SJCRH30 (cell line): ENCODE data around the gene TCHP. TPM values are rescaled to one million over a fixed set of nuclear protein-coding genes. Genes with fewer than 3 reads are reported as not detected.

Source experiments
- DNase-seq, 2 experiments: peaks; one replicate each; pipeline ENCODE4 v3.0.0-alpha.2; 2015 to 2020
- H3K27ac ChIP-seq: fragments of 250-450 bp; sonication (Bioruptor Pico); 2 replicates; pipeline ENCODE4 v1.5.1; 2020; ENCODE audit warnings: mild to moderate bottlenecking, moderate library complexity
- H3K27me3 ChIP-seq: fragments of 250-450 bp; sonication (Bioruptor Pico); 2 replicates; pipeline ENCODE4 v1.5.1; 2020; ENCODE audit warnings: mild to moderate bottlenecking, moderate library complexity
- H3K36me3 ChIP-seq: fragments of 250-450 bp; sonication (Bioruptor Pico); 2 replicates; pipeline ENCODE4 v1.5.1; 2020; ENCODE audit warnings: mild to moderate bottlenecking, moderate library complexity
- H3K4me1 ChIP-seq: fragments of 250-450 bp; sonication (Bioruptor Pico); 2 replicates; pipeline ENCODE4 v1.5.1; 2020; ENCODE audit warnings: mild to moderate bottlenecking, moderate library complexity
- H3K4me3 ChIP-seq: fragments of 250-450 bp; sonication (Bioruptor Pico); 2 replicates; pipeline ENCODE4 v1.5.1; 2020; ENCODE audit warnings: mild to moderate bottlenecking, moderate library complexity
- H3K9me3 ChIP-seq: fragments of 250-450 bp; sonication (Bioruptor Pico); replicated peaks from 2 replicates; pipeline ENCODE4 v1.5.1; 2020; ENCODE audit warnings: mild to moderate bottlenecking, moderate library complexity
- total RNA-seq: library from RNA; depleted of rRNA; stranded (reverse); fragments of >200 nt; shearing (Covaris generic); gene quantifications from 2 replicates; pipeline ENCODE4 v1.2.3, GENCODE V29; 2014

The TCHP gene
- total RNA-seq, 1 experiment from 2014 or later: 21.1 TPM

DNA sequence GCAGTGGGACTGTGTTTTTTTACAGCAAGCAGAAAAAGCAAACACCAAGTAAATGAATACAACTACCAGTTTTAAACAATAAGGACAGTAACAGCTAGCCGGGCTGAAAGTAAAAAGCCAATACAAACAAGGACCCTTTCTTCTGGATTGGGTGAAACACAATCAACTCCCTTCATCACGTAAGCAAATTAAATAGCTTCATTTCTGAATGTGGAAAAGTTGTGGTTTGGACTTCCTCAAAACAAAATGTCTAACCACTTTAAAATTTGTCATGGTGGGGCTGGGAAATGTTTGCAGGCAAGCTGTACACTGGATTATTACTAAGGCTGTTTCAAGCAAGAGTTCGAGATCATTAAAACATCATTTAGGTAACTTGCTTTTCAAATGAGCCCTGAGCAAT, 47.4 kb downstream of the TCHP start:
- Histone ChIP-seq H3K4me3 (peak overlapping the region; percentile 4), H3K36me3 (peaks cover 19% of the 10 kb centered on the region), H3K27ac (peak overlapping the region; percentile 98), H3K27me3 (no peaks in the 10 kb centered on the region), H3K4me1 (peaks cover 74% of the 10 kb centered on the region), H3K9me3 (no peaks in the 10 kb centered on the region)
- peak; percentile 44 to 81 for DNase-seq

- H3K4me1 ChIP-seq: peaks cover 79% of the 10 kb centered on the region
- peak overlapping the region; percentile 11 for H3K4me3 ChIP-seq
- H3K36me3 ChIP-seq: peaks cover 25% of the 10 kb centered on the region
- no peaks in the 10 kb centered on the region for H3K27me3 ChIP-seq
- peak; percentile 85 to 92 for DNase-seq
- H3K9me3 ChIP-seq: no peaks in the 10 kb centered on the region
- H3K27ac ChIP-seq: peak overlapping the region; percentile 98
These were observed 48.3 kb downstream of the TCHP start for GRCh38 chr12:109948368-109948767.

DNA sequence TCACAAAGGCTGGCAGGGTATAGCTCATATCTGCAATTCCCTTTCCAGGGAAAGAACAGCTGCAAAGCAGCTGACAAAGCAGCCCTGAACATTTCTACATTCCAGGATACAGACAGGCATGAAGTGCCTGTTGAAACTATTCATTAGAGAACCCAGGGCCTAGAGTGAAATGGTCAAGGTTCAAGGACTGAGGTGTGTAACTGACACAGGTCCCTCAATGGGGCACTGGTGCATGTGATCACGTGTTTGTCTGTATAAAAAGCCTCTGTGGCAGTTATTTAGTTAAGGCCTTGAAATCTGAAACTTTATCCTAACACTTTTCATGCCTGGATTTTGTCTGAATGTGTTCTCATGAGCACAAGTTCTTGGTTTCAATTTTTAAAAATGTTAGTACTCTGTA, 49.0 kb downstream of the TCHP start:
- Histone ChIP-seq H3K36me3 (peaks cover 25% of the 10 kb centered on the region), H3K27ac (peak overlapping the region; percentile 98), H3K4me1 (peaks cover 79% of the 10 kb centered on the region), H3K9me3 (no peaks in the 10 kb centered on the region), H3K4me3 (no peak overlapping the region), H3K27me3 (no peaks in the 10 kb centered on the region)
- DNase-seq: peak; percentile 86 to 95

GRCh38 chr12:109950625-109951024, 50.6 kb downstream of the TCHP start:
- Histone ChIP-seq H3K4me3 (no peak overlapping the region), H3K27ac (peak overlapping the region; percentile 98), H3K9me3 (no peaks in the 10 kb centered on the region), H3K36me3 (peaks cover 31% of the 10 kb centered on the region), H3K4me1 (peaks cover 69% of the 10 kb centered on the region), H3K27me3 (no peaks in the 10 kb centered on the region)
- DNase-seq: no peak

- no peak overlapping the region for H3K4me3 ChIP-seq
- no peaks in the 10 kb centered on the region for H3K27me3 ChIP-seq
- H3K36me3 ChIP-seq: peaks cover 35% of the 10 kb centered on the region
- peak overlapping the region; percentile 98 for H3K27ac ChIP-seq
- H3K4me1 ChIP-seq: peaks cover 64% of the 10 kb centered on the region
- DNase-seq: no peak
- no peaks in the 10 kb centered on the region for H3K9me3 ChIP-seq
These were observed 51.1 kb downstream of the TCHP start for GRCh38 chr12:109951136-109951535.

GRCh38 chr12:109951751-109952150, 51.7 kb downstream of the TCHP start:
- no peaks in the 10 kb centered on the region for H3K27me3 ChIP-seq
- no peaks in the 10 kb centered on the region for H3K9me3 ChIP-seq
- H3K4me3 ChIP-seq: no peak overlapping the region
- peaks cover 58% of the 10 kb centered on the region for H3K4me1 ChIP-seq
- peak; percentile 90 for DNase-seq
- H3K36me3 ChIP-seq: peaks cover 36% of the 10 kb centered on the region
- H3K27ac ChIP-seq: peak overlapping the region; percentile 98

DNA sequence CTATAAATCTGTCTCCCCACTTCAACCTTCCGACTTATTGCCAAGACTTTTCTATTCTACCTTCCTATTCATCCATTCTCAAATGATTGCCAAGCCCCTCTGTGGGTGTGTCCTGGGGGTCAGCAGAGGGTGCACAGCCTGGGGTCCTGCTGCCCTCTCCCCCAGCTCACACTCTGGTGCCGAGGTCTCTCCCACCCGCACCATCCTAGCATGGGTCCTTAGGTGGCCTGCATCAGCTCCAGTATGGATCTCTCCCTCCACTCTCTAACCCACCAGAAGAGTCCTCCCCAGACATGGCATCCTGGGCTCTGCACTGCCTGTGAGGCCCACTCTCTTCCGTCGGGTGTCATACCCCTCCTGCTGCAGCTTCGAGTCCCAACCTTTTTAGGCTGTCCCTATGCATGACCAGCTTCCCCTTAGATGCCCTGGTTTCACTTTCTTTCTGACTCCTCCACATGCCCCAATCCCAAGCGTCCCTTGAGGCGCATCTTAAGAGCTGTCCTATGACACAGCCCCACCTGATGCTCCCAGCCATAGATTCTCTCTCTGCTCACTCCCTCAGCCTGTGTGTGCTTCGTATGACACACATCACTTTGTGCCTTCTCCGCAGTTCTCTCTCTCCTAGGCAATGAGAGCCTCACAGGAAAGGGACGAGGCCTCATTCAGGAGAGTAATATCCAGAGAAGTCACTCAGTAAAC, 52.2 kb downstream of the TCHP start:
- no peaks in the 10 kb centered on the region for H3K27me3 ChIP-seq
- no peak for DNase-seq
- H3K4me1 ChIP-seq: peaks cover 52% of the 10 kb centered on the region
- H3K36me3 ChIP-seq: peaks cover 36% of the 10 kb centered on the region
- H3K9me3 ChIP-seq: no peaks in the 10 kb centered on the region
- peak overlapping the region; percentile 98 for H3K27ac ChIP-seq
- H3K4me3 ChIP-seq: no peak overlapping the region

GRCh38 chr12:109952873-109953272, 52.8 kb downstream of the TCHP start:
- peaks cover 36% of the 10 kb centered on the region for H3K36me3 ChIP-seq
- no peaks in the 10 kb centered on the region for H3K9me3 ChIP-seq
- H3K27me3 ChIP-seq: no peaks in the 10 kb centered on the region
- peaks cover 47% of the 10 kb centered on the region for H3K4me1 ChIP-seq
- H3K4me3 ChIP-seq: no peak overlapping the region
- no peak overlapping the region for H3K27ac ChIP-seq
- no peak for DNase-seq

DNA sequence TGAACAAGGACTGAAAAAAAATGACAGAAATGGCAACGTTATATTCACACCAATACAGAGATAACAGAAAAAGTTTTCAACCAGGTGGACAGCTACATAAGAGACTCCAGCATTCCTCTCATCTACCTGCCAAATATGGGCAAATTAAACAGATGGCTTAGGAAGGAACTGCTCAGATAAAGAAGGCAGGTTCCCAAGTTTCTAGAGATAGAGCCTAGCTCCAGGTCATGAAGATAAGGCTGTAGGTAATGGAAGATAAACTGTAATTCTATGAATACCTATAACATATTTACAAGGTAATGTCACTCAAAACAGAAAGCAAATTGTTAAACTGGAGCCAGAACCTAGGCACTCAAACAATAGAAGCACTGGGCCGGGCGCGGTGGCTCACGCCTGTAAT, 53.6 kb downstream of the TCHP start:
- Histone ChIP-seq H3K27ac (no peak overlapping the region), H3K4me3 (no peak overlapping the region), H3K27me3 (no peaks in the 10 kb centered on the region), H3K4me1 (peaks cover 41% of the 10 kb centered on the region), H3K9me3 (no peaks in the 10 kb centered on the region), H3K36me3 (peaks cover 40% of the 10 kb centered on the region)
- DNase-seq: no peak

DNA sequence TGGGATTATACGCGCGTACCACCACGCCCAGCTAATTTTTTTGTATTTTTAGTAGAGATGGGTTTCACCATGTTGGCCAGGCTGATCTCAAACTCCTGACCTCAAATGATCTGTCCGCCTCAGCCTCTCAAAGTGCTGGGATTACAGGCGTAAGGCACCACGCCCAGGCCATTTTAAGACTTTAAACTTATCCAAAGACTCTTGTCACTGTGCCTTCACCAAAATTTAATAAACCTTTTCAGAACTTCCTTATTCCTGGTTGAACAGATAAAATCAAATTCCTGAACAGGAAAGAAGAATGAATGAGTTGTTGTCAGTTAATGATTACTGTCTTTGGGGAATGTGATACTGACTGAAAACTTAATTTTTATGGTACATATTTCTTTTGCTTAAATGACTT, 58.3 kb downstream of the TCHP start:
- DNase-seq: no peak
- Histone ChIP-seq H3K27ac (no peak overlapping the region), H3K27me3 (no peaks in the 10 kb centered on the region), H3K4me1 (no peaks in the 10 kb centered on the region), H3K4me3 (no peak overlapping the region), H3K36me3 (peaks cover 54% of the 10 kb centered on the region), H3K9me3 (no peaks in the 10 kb centered on the region)

DNA sequence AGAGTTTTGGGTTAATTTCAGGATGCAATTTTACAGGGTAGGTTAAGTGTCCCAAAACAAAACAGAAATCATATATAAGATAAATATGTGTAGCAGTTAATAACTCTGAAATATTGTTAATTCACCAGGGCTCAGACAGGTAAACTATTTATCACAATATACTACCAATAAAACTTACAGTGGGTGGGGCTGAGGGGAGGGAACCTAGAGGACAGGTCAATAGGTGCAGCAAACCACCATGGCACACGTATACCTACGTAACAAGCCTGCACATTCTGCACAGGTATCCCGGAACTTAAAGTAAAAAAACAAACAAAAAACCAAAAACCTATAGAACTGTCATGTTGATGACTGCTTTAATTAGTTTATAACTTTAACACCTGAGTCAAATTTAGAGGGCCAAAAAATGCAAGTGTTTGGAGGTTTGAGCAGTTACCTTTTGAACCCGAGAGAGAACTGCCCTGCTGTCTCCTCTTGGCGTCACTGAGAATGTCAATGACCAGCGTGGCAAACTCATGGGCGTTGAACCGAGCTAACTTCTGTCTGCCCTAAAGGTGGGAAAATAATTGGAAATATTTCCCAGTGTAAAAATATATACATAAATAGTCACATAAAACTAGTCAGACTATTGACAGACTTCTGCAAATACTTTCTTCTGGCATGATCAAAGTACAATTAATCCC, 59.5 kb downstream of the TCHP start:
- Histone ChIP-seq H3K27ac (no peak overlapping the region), H3K9me3 (no peaks in the 10 kb centered on the region), H3K27me3 (no peaks in the 10 kb centered on the region), H3K36me3 (peaks cover 57% of the 10 kb centered on the region), H3K4me1 (no peaks in the 10 kb centered on the region), H3K4me3 (no peak overlapping the region)
- DNase-seq: no peak

- H3K36me3 ChIP-seq: peaks cover 58% of the 10 kb centered on the region
- H3K27ac ChIP-seq: no peak overlapping the region
- DNase-seq: no peak
- H3K4me1 ChIP-seq: no peaks in the 10 kb centered on the region
- no peaks in the 10 kb centered on the region for H3K27me3 ChIP-seq
- H3K9me3 ChIP-seq: no peaks in the 10 kb centered on the region
- H3K4me3 ChIP-seq: no peak overlapping the region
These were observed 61.1 kb downstream of the TCHP start for GRCh38 chr12:109961201-109961600.

- no peak for DNase-seq
- H3K9me3 ChIP-seq: no peaks in the 10 kb centered on the region
- no peaks in the 10 kb centered on the region for H3K4me1 ChIP-seq
- H3K27me3 ChIP-seq: no peaks in the 10 kb centered on the region
- no peak overlapping the region for H3K4me3 ChIP-seq
- H3K36me3 ChIP-seq: peaks cover 57% of the 10 kb centered on the region
- no peak overlapping the region for H3K27ac ChIP-seq
These were observed 61.5 kb downstream of the TCHP start for GRCh38 chr12:109961612-109962011.

- Histone ChIP-seq H3K9me3 (no peaks in the 10 kb centered on the region), H3K4me3 (no peak overlapping the region), H3K27ac (no peak overlapping the region), H3K36me3 (peaks cover 60% of the 10 kb centered on the region), H3K27me3 (no peaks in the 10 kb centered on the region), H3K4me1 (no peaks in the 10 kb centered on the region)
- DNase-seq: no peak
These were observed 62.3 kb downstream of the TCHP start for GRCh38 chr12:109962398-109962797.

DNA sequence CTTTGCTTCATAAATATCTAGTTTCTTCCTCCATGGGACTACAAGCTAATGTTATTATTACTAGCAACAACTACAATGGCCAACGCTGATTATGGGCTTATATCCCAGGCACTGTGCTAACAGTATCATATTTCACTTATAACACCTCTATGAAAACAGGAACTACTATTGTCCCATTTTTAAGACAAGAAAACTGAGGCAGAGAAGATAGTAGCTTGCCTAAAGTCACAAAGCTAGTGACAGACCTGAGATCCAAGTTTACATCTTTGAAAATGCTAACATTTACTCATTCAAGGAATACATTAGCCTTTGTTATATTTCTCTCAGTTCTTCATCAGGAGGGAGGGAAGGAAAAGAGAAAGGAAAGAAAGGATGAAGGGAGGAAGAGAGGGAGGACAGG, 63.3 kb downstream of the TCHP start:
- Histone ChIP-seq H3K9me3 (no peaks in the 10 kb centered on the region), H3K27me3 (no peaks in the 10 kb centered on the region), H3K4me3 (no peak overlapping the region), H3K36me3 (peaks cover 62% of the 10 kb centered on the region), H3K27ac (no peak overlapping the region), H3K4me1 (no peaks in the 10 kb centered on the region)
- DNase-seq: no peak
